HepG2 (cell line): ENCODE data around the gene BBS4. TPM values are rescaled to one million over a fixed set of nuclear protein-coding genes. Genes with fewer than 3 reads are reported as not detected.

Source experiments
- ATAC-seq: fragments of 200-7000 bp; cut with Tn5 transposase; 3 replicates; pipeline ENCODE4 v1.9.1; 2020; ENCODE audit warnings: mild to moderate bottlenecking, moderate library complexity
- BruUV-seq: library from RNA; stranded (reverse); fragments of 400-500 nt; replicated peaks from 2 replicates; lab custom pipeline; 2021; lab: Mats Ljungman, UMichigan
- CTCF ChIA-PET: fragments of 300-600 bp; formaldehyde crosslinking; extraction: SDS; loops from one replicate; lab custom pipeline; 2021; ENCODE audit warnings: low total read pairs, inconsistent platforms, low intra/inter-chr PET ratio; lab: Yijun Ruan, JAX
- POLR2A ChIA-PET: fragments of 350-600 bp; sonication (Branson Sonifier 250); formaldehyde crosslinking; loops from one replicate; lab custom pipeline; 2020; ENCODE audit warnings: antibody characterized with exemption, inconsistent platforms; lab: Yijun Ruan, JAX
- DNase-seq: peaks from one replicate; pipeline ENCODE4 v3.0.0-alpha.2; 2015; ENCODE audit warnings: low spot score
- FAIRE-seq: peaks from 3 replicates; lab custom pipeline; 2011; peaks lifted over from hg19 to GRCh38; lab: Jason Lieb, UNC
- H2AFZ ChIP-seq: one replicate; pipeline ENCODE4 v1.6.1; 2011; ENCODE audit warnings: low read length, inconsistent platforms
- H3K27ac ChIP-seq: fragments of 300-600 bp; 3 replicates; pipeline ENCODE4 v1.8.0; 2011; ENCODE audit warnings: mixed run types, mild to moderate bottlenecking, mixed read lengths, low read length, inconsistent platforms; ENCODE audit not compliant: insufficient read depth; ENCODE audit errors: extremely low read length
- H3K27me3 ChIP-seq, 2 experiments: fragments of 200-600 bp in 1 of 2; 2 replicates in 1 of 2; 3 replicates in 1 of 2; pipeline versions ENCODE4 v1.6.0 to v1.8.0; 2011; ENCODE audit warnings: low read length in 2 of 2, mild to moderate bottlenecking in 2 of 2, moderate library complexity in 2 of 2, inconsistent platforms in 1 of 2; ENCODE audit not compliant: insufficient read depth in 2 of 2, control insufficient read depth in 1 of 2
- H3K36me3 ChIP-seq, 2 experiments: fragments of 200-600 bp in 1 of 2; replicated peaks in 1 of 2; 2 replicates in 1 of 2; 3 replicates in 1 of 2; pipeline versions ENCODE4 v1.5.1 to v1.8.0; 2011; ENCODE audit warnings: low read length in 2 of 2, inconsistent platforms in 1 of 2; ENCODE audit not compliant: insufficient read depth in 2 of 2, control insufficient read depth in 1 of 2
- H3K4me1 ChIP-seq: 2 replicates; pipeline ENCODE4 v1.5.1; 2012; ENCODE audit warnings: low read length, inconsistent platforms; ENCODE audit not compliant: insufficient read depth
- H3K4me2 ChIP-seq: 2 replicates; pipeline ENCODE4 v1.6.0; 2011; ENCODE audit warnings: low read depth, low read length, inconsistent platforms
- H3K4me3 ChIP-seq, 3 experiments: fragments of 200-600 bp in 1 of 3; sonication (generic), shearing (Covaris generic) in 1 of 3; replicated peaks in 1 of 3; 2 replicates each; pipeline ENCODE4 v1.5.1; 2011 to 2016; ENCODE audit warnings: low read length in 3 of 3, inconsistent platforms in 2 of 3, low read depth in 2 of 3, mild to moderate bottlenecking in 2 of 3, control low read depth in 1 of 3, mixed read lengths in 1 of 3; ENCODE audit not compliant: insufficient read depth in 1 of 3
- H3K79me2 ChIP-seq: one replicate; pipeline ENCODE4 v1.6.1; 2011; ENCODE audit warnings: low read length, inconsistent platforms; ENCODE audit not compliant: insufficient read depth
- H3K9ac ChIP-seq: 2 replicates; pipeline ENCODE4 v1.6.0; 2011; ENCODE audit warnings: mild to moderate bottlenecking, low read depth, low read length, inconsistent platforms; ENCODE audit not compliant: insufficient read depth
- H3K9me3 ChIP-seq: 2 replicates; pipeline ENCODE4 v1.5.1; 2012; ENCODE audit warnings: mild to moderate bottlenecking, low read length
- H4K20me1 ChIP-seq: 2 replicates; pipeline ENCODE4 v1.6.0; 2011; ENCODE audit warnings: inconsistent platforms, mild to moderate bottlenecking, low read length, moderate library complexity; ENCODE audit not compliant: insufficient read depth
- ATAD3A ChIP-seq: sonication (generic); formaldehyde crosslinking; IDR thresholded peaks from 2 replicates; pipeline ENCODE4 v1.4.0; 2020; ENCODE audit warnings: missing genetic modification reagents
- CHCHD3 ChIP-seq: sonication (generic); formaldehyde crosslinking; IDR thresholded peaks from 2 replicates; pipeline ENCODE4 v1.8.0; 2022; ENCODE audit warnings: mild to moderate bottlenecking, missing genetic modification reagents, moderate library complexity
- RAD51 ChIP-seq: fragments of 450-650 bp; IDR thresholded peaks from 2 replicates; pipeline ENCODE4 v1.6.1; 2016; ENCODE audit warnings: borderline replicate concordance
- REL ChIP-seq: sonication (generic); formaldehyde crosslinking; conservative IDR thresholded peaks from 2 replicates; pipeline ENCODE4 v1.8.0; 2022; ENCODE audit warnings: mild to moderate bottlenecking, missing genetic modification reagents, moderate library complexity
- ZBTB38 ChIP-seq: sonication (generic); formaldehyde crosslinking; IDR thresholded peaks from 2 replicates; pipeline ENCODE4 v1.5.1; 2020; ENCODE audit warnings: mild to moderate bottlenecking, missing genetic modification reagents
- ZNF800 ChIP-seq: sonication (generic); formaldehyde crosslinking; IDR thresholded peaks from 2 replicates; pipeline ENCODE4 v1.4.0; 2020; ENCODE audit warnings: missing genetic modification reagents
- WGBS: methylation state at CpG from one replicate; pipeline ENCODE4 v1.1.6; 2017; ENCODE audit warnings: low lambda C conversion rate; 5-methylcytosine and 5-hydroxymethylcytosine counted together
- in situ Hi-C: cut with HindIII; loops from 2 replicates; pipeline ENCODE4 v1.10.0; 2017; ENCODE audit warnings: low pct_unique_long_range_greater_than_20kb; ENCODE audit not compliant: extremely low pct_ligation_motif_present
- intact Hi-C: fragments of 100-400 bp; cut with micrococcal nuclease; formaldehyde crosslinking; loops from one replicate; pipeline ENCODE4 v1.10.0; 2022; ENCODE audit not compliant: unreplicated experiment
- polyA plus RNA-seq, 8 experiments: library from polyadenylated mRNA; depleted of rRNA in 3 of 8; stranded (reverse) in 7 of 8; unstranded in 1 of 8; fragments of >200 nt; fragmentation: Illumina TruSeq in 4 of 8; extraction: Trizol in 4 of 8; gene quantifications; 2 replicates each; pipeline versions ENCODE4 v1.2.1 to v1.2.3, GENCODE V29; 2011 to 2016; ENCODE audit warnings: low read depth in 4 of 8, missing spikeins in 1 of 8, mixed read lengths in 1 of 8; ENCODE audit not compliant: insufficient read depth in 1 of 8
- total RNA-seq, 5 experiments: library from RNA; depleted of rRNA; stranded (reverse); fragments of >200 nt; fragmentation: Illumina TruSeq; extraction: Trizol; gene quantifications; 2 replicates each; pipeline ENCODE4 v1.2.3, GENCODE V29; 2016; ENCODE audit warnings: low read depth in 1 of 5
- TF ChIP-seq, protein P1 (sequence below): sonication (generic); formaldehyde crosslinking; IDR thresholded peaks from 2 replicates; pipeline ENCODE4 v1.5.0; 2020; ENCODE audit warnings: mild to moderate bottlenecking, missing genetic modification reagents, borderline replicate concordance

The BBS4 gene
- total and polyA plus RNA-seq, 2 of the 13 experiments (the other 11 are each of a cell fraction or from before 2014, with no cell fraction given), result 16.0 to 21.3 TPM

- in situ Hi-C loops, result no loop called here
- Histone ChIP-seq H3K9me3 (no peaks in the 10 kb centered on the region), H2AFZ (no peak overlapping the region), H3K4me1 (no peaks in the 10 kb centered on the region), H3K4me2 (no peak overlapping the region), H3K27me3 (no peaks in the 10 kb centered on the region), H4K20me1 (no peaks in the 10 kb centered on the region), H3K9ac (no peak overlapping the region), H3K36me3 (peaks cover 11 to 47% of the 10 kb centered on the region in 2 experiments), H3K4me3 (no peak overlapping the region), H3K27ac (no peak overlapping the region), H3K79me2 (no peaks in the 10 kb centered on the region)
- FAIRE-seq, result no peak
- DNase-seq, result no peak
- BruUV-seq, result no TSS peak
- WGBS, result 92% methylated on average over 2 of the region's 2 CpGs
- intact Hi-C loops, result no loop called here
- ATAC-seq, result no peak
- ChIA-PET CTCF (no interaction called here), POLR2A (no interaction called here)
- no peak for TF ChIP-seq ZBTB38
- TF ChIP-seq ZNF800 (CRISPR knock-in tag), result no peak
- TF ChIP-seq CHCHD3 (CRISPR knock-in tag), result no peak
- no peak for TF ChIP-seq ATAD3A
- no peak for TF ChIP-seq REL (CRISPR knock-in tag)
- TF ChIP-seq, protein P1, sequence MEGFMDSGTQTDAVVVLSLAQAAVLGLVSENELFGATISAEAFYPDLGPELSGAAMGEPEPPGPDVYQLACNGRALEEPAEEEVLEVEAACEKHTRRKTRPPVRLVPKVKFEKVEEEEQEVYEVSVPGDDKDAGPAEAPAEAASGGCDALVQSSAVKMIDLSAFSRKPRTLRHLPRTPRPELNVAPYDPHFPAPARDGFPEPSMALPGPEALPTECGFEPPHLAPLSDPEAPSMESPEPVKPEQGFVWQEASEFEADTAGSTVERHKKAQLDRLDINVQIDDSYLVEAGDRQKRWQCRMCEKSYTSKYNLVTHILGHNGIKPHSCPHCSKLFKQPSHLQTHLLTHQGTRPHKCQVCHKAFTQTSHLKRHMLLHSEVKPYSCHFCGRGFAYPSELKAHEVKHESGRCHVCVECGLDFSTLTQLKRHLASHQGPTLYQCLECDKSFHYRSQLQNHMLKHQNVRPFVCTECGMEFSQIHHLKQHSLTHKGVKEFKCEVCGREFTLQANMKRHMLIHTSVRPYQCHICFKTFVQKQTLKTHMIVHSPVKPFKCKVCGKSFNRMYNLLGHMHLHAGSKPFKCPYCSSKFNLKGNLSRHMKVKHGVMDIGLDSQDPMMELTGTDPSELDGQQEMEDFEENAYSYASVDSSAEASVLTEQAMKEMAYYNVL (CRISPR knock-in tag), result no peak
- TF ChIP-seq RAD51, result no peak
Measured at GRCh38 chr15:72733941-72734738, 48.1 kb downstream of the BBS4 start.
